HepG2 (cell line): ENCODE results near the gene TICAM2. TPM values are rescaled to one million over a fixed set of nuclear protein-coding genes. Genes with fewer than 3 reads are reported as not detected.

Source experiments
- ELF3 ChIP-seq: IDR thresholded peaks from 2 replicates; pipeline ENCODE4 v1.6.1; 2016; ENCODE audit warnings: missing genetic modification reagents, missing compliant biosample characterization
- EP300 ChIP-seq, 3 experiments: sonication (generic) in 1 of 3; formaldehyde crosslinking in 1 of 3; IDR thresholded peaks; 2 replicates each; pipeline versions ENCODE4 v1.5.1 to v1.6.1; 2011 to 2020; ENCODE audit warnings: low read depth in 2 of 3, low read length in 2 of 3, borderline replicate concordance in 1 of 3, improper control_type of control experiment in 1 of 3, mild to moderate bottlenecking in 1 of 3, missing genetic modification reagents in 1 of 3, moderate library complexity in 1 of 3
- HNRNPH1 ChIP-seq: fragments of 200-400 bp; formaldehyde crosslinking; optimal IDR thresholded peaks from 2 replicates; pipeline ENCODE3; 2017; ENCODE audit warnings: mild to moderate bottlenecking, low read depth, low read length
- HOXA3 ChIP-seq: sonication (generic); formaldehyde crosslinking; IDR thresholded peaks from 2 replicates; pipeline ENCODE4 v1.5.0; 2020; ENCODE audit warnings: missing genetic modification reagents
- MYNN ChIP-seq: sonication (generic); formaldehyde crosslinking; IDR thresholded peaks from 2 replicates; pipeline ENCODE4 v1.4.0; 2020; ENCODE audit warnings: mild to moderate bottlenecking, low read depth, missing genetic modification reagents
- NFIB ChIP-seq: sonication (generic); formaldehyde crosslinking; IDR thresholded peaks from 2 replicates; pipeline ENCODE4 v1.9.0; 2021; ENCODE audit warnings: missing genetic modification reagents, mild to moderate bottlenecking, borderline replicate concordance
- NFKB2 ChIP-seq: sonication (generic); formaldehyde crosslinking; IDR thresholded peaks from 2 replicates; pipeline ENCODE4 v1.4.0; 2020; ENCODE audit warnings: missing genetic modification reagents, borderline replicate concordance
- RCOR2 ChIP-seq: IDR thresholded peaks from 2 replicates; pipeline ENCODE4 v1.6.1; 2016; ENCODE audit warnings: missing biosample characterization, missing genetic modification reagents
- WIZ ChIP-seq: sonication (generic); formaldehyde crosslinking; IDR thresholded peaks from 2 replicates; pipeline ENCODE4 v1.5.1; 2020; ENCODE audit warnings: mild to moderate bottlenecking, missing genetic modification reagents
- ZNF432 ChIP-seq: sonication (generic); formaldehyde crosslinking; IDR thresholded peaks from 2 replicates; pipeline ENCODE4 v1.5.0; 2020; ENCODE audit warnings: missing genetic modification reagents, mild to moderate bottlenecking, borderline replicate concordance
- ZNF687 ChIP-seq: sonication (generic); formaldehyde crosslinking; IDR thresholded peaks from 2 replicates; pipeline ENCODE4 v1.5.1; 2020; ENCODE audit warnings: mild to moderate bottlenecking, missing genetic modification reagents, moderate library complexity
- polyA plus RNA-seq, 8 experiments: library from polyadenylated mRNA; depleted of rRNA in 3 of 8; stranded (reverse) in 7 of 8; unstranded in 1 of 8; fragments of >200 nt; fragmentation: Illumina TruSeq in 4 of 8; extraction: Trizol in 4 of 8; gene quantifications; 2 replicates each; pipeline versions ENCODE4 v1.2.1 to v1.2.3, GENCODE V29; 2011 to 2016; ENCODE audit warnings: low read depth in 4 of 8, missing spikeins in 1 of 8, mixed read lengths in 1 of 8; ENCODE audit not compliant: insufficient read depth in 1 of 8
- total RNA-seq, 5 experiments: library from RNA; depleted of rRNA; stranded (reverse); fragments of >200 nt; fragmentation: Illumina TruSeq; extraction: Trizol; gene quantifications; 2 replicates each; pipeline ENCODE4 v1.2.3, GENCODE V29; 2016; ENCODE audit warnings: low read depth in 1 of 5
- TF ChIP-seq, protein P1 (sequence below): sonication (generic); formaldehyde crosslinking; IDR thresholded peaks from 2 replicates; pipeline ENCODE4 v1.5.1; 2020; ENCODE audit warnings: missing genetic modification reagents, mild to moderate bottlenecking, borderline replicate concordance
- TF ChIP-seq, protein P2 (sequence below): sonication (generic); formaldehyde crosslinking; IDR thresholded peaks from 2 replicates; pipeline ENCODE4 v1.4.0; 2020; ENCODE audit warnings: missing genetic modification reagents, mild to moderate bottlenecking, borderline replicate concordance
- TF ChIP-seq, protein P3 (sequence below): sonication (generic); formaldehyde crosslinking; IDR thresholded peaks from 2 replicates; pipeline ENCODE4 v1.5.0; 2020; ENCODE audit warnings: missing genetic modification reagents
- TF ChIP-seq, protein P4 (sequence below): sonication (generic); formaldehyde crosslinking; IDR thresholded peaks from 2 replicates; pipeline ENCODE4 v1.4.0; 2020; ENCODE audit warnings: missing genetic modification reagents, mild to moderate bottlenecking, borderline replicate concordance

Gene TICAM2
- total and polyA plus RNA-seq, 2 of the 13 experiments (the other 11 are each of a cell fraction or from before 2014, with no cell fraction given): 0.04 TPM; not detected in 1

GRCh38 chr5:115625579-115626444, 23.5 kb upstream of the TICAM2 start, which contains the start of gene TMED7 (continued):
- TF ChIP-seq, protein P1, sequence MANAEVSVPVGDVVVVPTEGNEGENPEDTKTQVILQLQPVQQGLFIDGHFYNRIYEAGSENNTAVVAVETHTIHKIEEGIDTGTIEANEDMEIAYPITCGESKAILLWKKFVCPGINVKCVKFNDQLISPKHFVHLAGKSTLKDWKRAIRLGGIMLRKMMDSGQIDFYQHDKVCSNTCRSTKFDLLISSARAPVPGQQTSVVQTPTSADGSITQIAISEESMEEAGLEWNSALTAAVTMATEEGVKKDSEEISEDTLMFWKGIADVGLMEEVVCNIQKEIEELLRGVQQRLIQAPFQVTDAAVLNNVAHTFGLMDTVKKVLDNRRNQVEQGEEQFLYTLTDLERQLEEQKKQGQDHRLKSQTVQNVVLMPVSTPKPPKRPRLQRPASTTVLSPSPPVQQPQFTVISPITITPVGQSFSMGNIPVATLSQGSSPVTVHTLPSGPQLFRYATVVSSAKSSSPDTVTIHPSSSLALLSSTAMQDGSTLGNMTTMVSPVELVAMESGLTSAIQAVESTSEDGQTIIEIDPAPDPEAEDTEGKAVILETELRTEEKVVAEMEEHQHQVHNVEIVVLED (CRISPR knock-in tag): peak; percentile 88
- no peak for TF ChIP-seq WIZ (CRISPR knock-in tag)
- TF ChIP-seq RCOR2 (CRISPR knock-in tag): no peak
- TF ChIP-seq, protein P2, sequence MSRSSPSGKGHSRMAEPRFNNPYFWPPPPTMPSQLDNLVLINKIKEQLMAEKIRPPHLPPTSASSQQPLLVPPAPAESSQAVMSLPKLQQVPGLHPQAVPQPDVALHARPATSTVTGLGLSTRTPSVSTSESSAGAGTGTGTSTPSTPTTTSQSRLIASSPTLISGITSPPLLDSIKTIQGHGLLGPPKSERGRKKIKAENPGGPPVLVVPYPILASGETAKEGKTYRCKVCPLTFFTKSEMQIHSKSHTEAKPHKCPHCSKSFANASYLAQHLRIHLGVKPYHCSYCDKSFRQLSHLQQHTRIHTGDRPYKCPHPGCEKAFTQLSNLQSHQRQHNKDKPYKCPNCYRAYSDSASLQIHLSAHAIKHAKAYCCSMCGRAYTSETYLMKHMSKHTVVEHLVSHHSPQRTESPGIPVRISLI (CRISPR knock-in tag): peak; percentile 98
- TF ChIP-seq, protein P3, sequence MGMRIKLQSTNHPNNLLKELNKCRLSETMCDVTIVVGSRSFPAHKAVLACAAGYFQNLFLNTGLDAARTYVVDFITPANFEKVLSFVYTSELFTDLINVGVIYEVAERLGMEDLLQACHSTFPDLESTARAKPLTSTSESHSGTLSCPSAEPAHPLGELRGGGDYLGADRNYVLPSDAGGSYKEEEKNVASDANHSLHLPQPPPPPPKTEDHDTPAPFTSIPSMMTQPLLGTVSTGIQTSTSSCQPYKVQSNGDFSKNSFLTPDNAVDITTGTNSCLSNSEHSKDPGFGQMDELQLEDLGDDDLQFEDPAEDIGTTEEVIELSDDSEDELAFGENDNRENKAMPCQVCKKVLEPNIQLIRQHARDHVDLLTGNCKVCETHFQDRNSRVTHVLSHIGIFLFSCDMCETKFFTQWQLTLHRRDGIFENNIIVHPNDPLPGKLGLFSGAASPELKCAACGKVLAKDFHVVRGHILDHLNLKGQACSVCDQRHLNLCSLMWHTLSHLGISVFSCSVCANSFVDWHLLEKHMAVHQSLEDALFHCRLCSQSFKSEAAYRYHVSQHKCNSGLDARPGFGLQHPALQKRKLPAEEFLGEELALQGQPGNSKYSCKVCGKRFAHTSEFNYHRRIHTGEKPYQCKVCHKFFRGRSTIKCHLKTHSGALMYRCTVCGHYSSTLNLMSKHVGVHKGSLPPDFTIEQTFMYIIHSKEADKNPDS: no peak
- TF ChIP-seq NFKB2: peak; percentile 74; the same call in 1 of the 2 replicates
- no peak for TF ChIP-seq ZNF432 (CRISPR knock-in tag)
- TF ChIP-seq HOXA3 (CRISPR knock-in tag): peak; percentile 69; the same call in 1 of the 2 replicates
- TF ChIP-seq ELF3 (CRISPR knock-in tag): peak; percentile 87
- no peak for TF ChIP-seq HNRNPH1
- no peak for TF ChIP-seq MYNN (CRISPR knock-in tag)
- TF ChIP-seq, protein P4, sequence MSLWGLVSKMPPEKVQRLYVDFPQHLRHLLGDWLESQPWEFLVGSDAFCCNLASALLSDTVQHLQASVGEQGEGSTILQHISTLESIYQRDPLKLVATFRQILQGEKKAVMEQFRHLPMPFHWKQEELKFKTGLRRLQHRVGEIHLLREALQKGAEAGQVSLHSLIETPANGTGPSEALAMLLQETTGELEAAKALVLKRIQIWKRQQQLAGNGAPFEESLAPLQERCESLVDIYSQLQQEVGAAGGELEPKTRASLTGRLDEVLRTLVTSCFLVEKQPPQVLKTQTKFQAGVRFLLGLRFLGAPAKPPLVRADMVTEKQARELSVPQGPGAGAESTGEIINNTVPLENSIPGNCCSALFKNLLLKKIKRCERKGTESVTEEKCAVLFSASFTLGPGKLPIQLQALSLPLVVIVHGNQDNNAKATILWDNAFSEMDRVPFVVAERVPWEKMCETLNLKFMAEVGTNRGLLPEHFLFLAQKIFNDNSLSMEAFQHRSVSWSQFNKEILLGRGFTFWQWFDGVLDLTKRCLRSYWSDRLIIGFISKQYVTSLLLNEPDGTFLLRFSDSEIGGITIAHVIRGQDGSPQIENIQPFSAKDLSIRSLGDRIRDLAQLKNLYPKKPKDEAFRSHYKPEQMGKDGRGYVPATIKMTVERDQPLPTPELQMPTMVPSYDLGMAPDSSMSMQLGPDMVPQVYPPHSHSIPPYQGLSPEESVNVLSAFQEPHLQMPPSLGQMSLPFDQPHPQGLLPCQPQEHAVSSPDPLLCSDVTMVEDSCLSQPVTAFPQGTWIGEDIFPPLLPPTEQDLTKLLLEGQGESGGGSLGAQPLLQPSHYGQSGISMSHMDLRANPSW (CRISPR knock-in tag): no peak
- TF ChIP-seq NFIB (CRISPR knock-in tag): no peak
- TF ChIP-seq ZNF687 (CRISPR knock-in tag): peak; percentile 93
- TF ChIP-seq EP300 (IDR thresholded peaks at IDR 0.05; ENCODE audit: low read depth in 2 of 2, low read length in 2 of 2): 0 out of 4 replicates have a peak, but pooled peaks of 1 of the 2 experiments have one; percentile 7
- TF ChIP-seq EP300 (CRISPR knock-in tag; IDR thresholded peaks at IDR 0.05; ENCODE audit: borderline replicate concordance): no peak
